GM12878 (cell line): ENCODE results near the gene PIK3R3. TPM values are rescaled to one million over a fixed set of nuclear protein-coding genes. Genes with fewer than 3 reads are reported as not detected.

Experiments used
- ATAC-seq: fragments of 200-7000 bp; cut with Tn5 transposase; 3 replicates; pipeline ENCODE4 v1.9.1; 2020; ENCODE audit warnings: mild to moderate bottlenecking, moderate library complexity
- BruUV-seq: library from RNA; stranded (reverse); fragments of 400-500 nt; replicated peaks from 2 replicates; lab custom pipeline; 2021; lab: Mats Ljungman, UMichigan
- CTCF ChIA-PET: fragments of 300-600 bp; sonication (Branson Sonifier 250); formaldehyde crosslinking; extraction: SDS; loops from one replicate; lab custom pipeline; 2021; ENCODE audit warnings: inconsistent platforms; lab: Yijun Ruan, JAX
- POLR2A ChIA-PET: fragments of 350-600 bp; formaldehyde crosslinking; extraction: SDS; loops from one replicate; lab custom pipeline; 2021; ENCODE audit warnings: inconsistent platforms; lab: Charles Lee
- RAD21 ChIA-PET: fragments of 300-600 bp; sonication (Branson Sonifier 250); formaldehyde crosslinking; loops from one replicate; lab custom pipeline; 2023; ENCODE audit warnings: antibody characterized with exemption; ENCODE audit not compliant: unreplicated experiment; lab: Charles Lee
- SMC1A ChIA-PET: fragments of 300-600 bp; sonication (Branson Sonifier 250); formaldehyde crosslinking; loops from one replicate; lab custom pipeline; 2023; ENCODE audit not compliant: unreplicated experiment, uncharacterized antibody; lab: Charles Lee
- DNase-seq: peaks from one replicate; pipeline ENCODE4 v3.0.0-alpha.2; 2011; ENCODE audit warnings: low read depth, low spot score
- FAIRE-seq: peaks from 3 replicates; lab custom pipeline; 2011; peaks lifted over from hg19 to GRCh38; lab: Jason Lieb, UNC
- H2AFZ ChIP-seq: 2 replicates; pipeline ENCODE4 v1.6.0; 2011; ENCODE audit warnings: low read depth, low read length, control low read depth; ENCODE audit not compliant: control insufficient read depth
- H3K27ac ChIP-seq: 2 replicates; pipeline ENCODE4 v1.5.1; 2011; ENCODE audit warnings: control low read depth; ENCODE audit not compliant: control insufficient read depth, insufficient read depth
- H3K27me3 ChIP-seq, 2 experiments: replicated peaks in 1 of 2; 2 replicates each; pipeline versions ENCODE4 v1.6.0 to v1.6.1; 2011; ENCODE audit warnings: low read length in 1 of 2; ENCODE audit not compliant: control insufficient read depth in 2 of 2, insufficient read depth in 2 of 2
- H3K36me3 ChIP-seq, 2 experiments: 2 replicates each; pipeline ENCODE4 v1.5.1; 2011; ENCODE audit warnings: low read length in 1 of 2; ENCODE audit not compliant: control insufficient read depth in 2 of 2, insufficient read depth in 2 of 2
- H3K4me1 ChIP-seq: 2 replicates; pipeline ENCODE4 v1.6.1; 2011; ENCODE audit warnings: mild to moderate bottlenecking, low read length, moderate library complexity, mixed read lengths; ENCODE audit not compliant: control insufficient read depth, insufficient read depth
- H3K4me2 ChIP-seq: 2 replicates; pipeline ENCODE4 v1.6.0; 2011; ENCODE audit warnings: control low read depth; ENCODE audit not compliant: control insufficient read depth, insufficient read depth
- H3K4me3 ChIP-seq: fragments of 200-600 bp; sonication (generic); 2 replicates; pipeline ENCODE4 v1.5.1; 2016
- H3K79me2 ChIP-seq: 2 replicates; pipeline ENCODE4 v1.6.0; 2011; ENCODE audit warnings: low read length; ENCODE audit not compliant: control insufficient read depth, insufficient read depth
- H3K9ac ChIP-seq: 2 replicates; pipeline ENCODE4 v1.8.0; 2011; ENCODE audit warnings: low read length, control low read depth, mixed read lengths; ENCODE audit not compliant: control insufficient read depth, insufficient read depth
- H3K9me3 ChIP-seq: replicated peaks from 3 replicates; pipeline ENCODE4 v1.5.1; 2011; ENCODE audit warnings: mild to moderate bottlenecking, low read length; ENCODE audit not compliant: control insufficient read depth, insufficient read depth
- H4K20me1 ChIP-seq: 2 replicates; pipeline ENCODE4 v1.6.0; 2011; ENCODE audit not compliant: control insufficient read depth, insufficient read depth
- BACH1 ChIP-seq: fragments of 450-650 bp; IDR thresholded peaks from 2 replicates; pipeline ENCODE4 v1.6.1; 2017; ENCODE audit warnings: mild to moderate bottlenecking, borderline replicate concordance
- BCLAF1 ChIP-seq: fragments of 450-650 bp; IDR thresholded peaks from 2 replicates; pipeline ENCODE4 v1.6.1; 2017; ENCODE audit warnings: antibody characterized with exemption, mild to moderate bottlenecking, moderate library complexity
- CBX5 ChIP-seq: sonication (generic); IDR thresholded peaks from 2 replicates; pipeline ENCODE4 v1.6.1; 2016; ENCODE audit warnings: low read depth, moderate library complexity, mild to moderate bottlenecking, inconsistent platforms
- CTCF ChIP-seq, 3 experiments: IDR thresholded peaks in 2 of 3; conservative IDR thresholded peaks in 1 of 3; 2 replicates each; pipeline ENCODE4 v1.5.1; 2011; ENCODE audit warnings: low read depth in 3 of 3, low read length in 3 of 3, mild to moderate bottlenecking in 3 of 3, control low read depth in 2 of 3, moderate library complexity in 2 of 3, inconsistent platforms in 1 of 3, mixed read lengths in 1 of 3; ENCODE audit not compliant: control insufficient read depth in 2 of 3, insufficient read depth in 1 of 3; ENCODE audit errors: extremely low read depth in 1 of 3
- GABPA ChIP-seq: IDR thresholded peaks from 2 replicates; pipeline ENCODE4 v1.6.1; 2014; ENCODE audit warnings: antibody characterized with exemption, low read depth, mild to moderate bottlenecking, inconsistent platforms
- HCFC1 ChIP-seq: fragments of 150-350 bp; IDR thresholded peaks from 2 replicates; pipeline ENCODE4 v1.6.1; 2014; ENCODE audit warnings: low read length
- IKZF1 ChIP-seq: fragments of 450-650 bp; conservative IDR thresholded peaks from 2 replicates; pipeline ENCODE4 v1.6.1; 2017; ENCODE audit warnings: antibody characterized with exemption, mild to moderate bottlenecking
- IRF3 ChIP-seq: fragments of 450-650 bp; IDR thresholded peaks from 2 replicates; pipeline ENCODE4 v1.6.1; 2014; ENCODE audit warnings: mild to moderate bottlenecking
- MTA2 ChIP-seq: fragments of 450-650 bp; IDR thresholded peaks from 2 replicates; pipeline ENCODE4 v1.6.1; 2016; ENCODE audit warnings: low read depth, mild to moderate bottlenecking, moderate library complexity
- NR2F1 ChIP-seq: fragments of 450-650 bp; conservative IDR thresholded peaks from 2 replicates; pipeline ENCODE4 v1.6.1; 2017; ENCODE audit warnings: mild to moderate bottlenecking
- RFX5 ChIP-seq: IDR thresholded peaks from 2 replicates; pipeline ENCODE4 v1.6.1; 2011; ENCODE audit warnings: low read depth, low read length, improper control_type of control experiment
- TBL1XR1 ChIP-seq: IDR thresholded peaks from 2 replicates; pipeline ENCODE4 v1.6.1; 2012; ENCODE audit warnings: low read depth, low read length, improper control_type of control experiment
- ZBTB11 ChIP-seq: fragments of 450-650 bp; formaldehyde crosslinking; IDR thresholded peaks from 2 replicates; pipeline ENCODE4 v1.5.0; 2022; ENCODE audit warnings: mild to moderate bottlenecking, missing genetic modification characterization
- WGBS: methylation state at CpG from one replicate; pipeline ENCODE4 v1.1.6; 2016; ENCODE audit warnings: low lambda C conversion rate; ENCODE audit not compliant: insufficient replicate concordance, insufficient coverage; ENCODE audit errors: missing lambda C conversion rate; 5-methylcytosine and 5-hydroxymethylcytosine counted together
- in situ Hi-C: fragments of 300-500 bp; cut with MboI; formaldehyde crosslinking; loops from 9 replicates; pipeline ENCODE4 v1.14.3; 2018; ENCODE audit warnings: mixed read lengths
- intact Hi-C: fragments of 100-400 bp; cut with micrococcal nuclease; formaldehyde crosslinking; loops from one replicate; pipeline ENCODE4 v1.14.2; 2022; ENCODE audit not compliant: unreplicated experiment
- polyA plus RNA-seq, 11 experiments: library from polyadenylated mRNA; depleted of rRNA in 4 of 11; unstranded in 6 of 11; stranded (reverse) in 5 of 11; fragments of >200 nt; fragmentation: Nextera tagmentation in 4 of 11; fragmentation: Illumina TruSeq in 1 of 11; extraction: Ambion mirVana in 4 of 11; extraction: Trizol in 1 of 11; gene quantifications; 1 replicate in 1 of 11; 2 replicates in 10 of 11; pipeline versions ENCODE4 v1.2.1 to v1.2.3, GENCODE V29; 2011 to 2016; ENCODE audit warnings: inconsistent platforms in 2 of 11, missing spikeins in 2 of 11, low read depth in 1 of 11
- total RNA-seq, 4 experiments: library from RNA; depleted of rRNA in 3 of 4; stranded (reverse); fragments of >200 nt in 3 of 4; fragmentation: Illumina TruSeq in 1 of 4; extraction: Trizol in 1 of 4; gene quantifications; 2 replicates each; pipeline versions ENCODE4 v1.2.1 to v1.2.3, GENCODE V29; 2013 to 2021

Gene PIK3R3
- total and polyA plus RNA-seq, 10 of the 15 experiments (the other 5 are each of a cell fraction or from before 2014, with no cell fraction given): 4.8 to 27.0 (median 19.8) TPM

- Histone ChIP-seq H3K4me1 (peaks cover 27% of the 10 kb centered on the region), H3K36me3 (no peaks in the 10 kb centered on the region), H3K27me3 (no peaks in the 10 kb centered on the region), H3K4me2 (no peak overlapping the region), H4K20me1 (no peaks in the 10 kb centered on the region), H3K27ac (no peak overlapping the region), H3K9me3 (no peaks in the 10 kb centered on the region), H3K4me3 (no peak overlapping the region), H3K79me2 (no peaks in the 10 kb centered on the region), H2AFZ (no peak overlapping the region), H3K9ac (no peak overlapping the region)
- SMC1A ChIA-PET: interaction anchor here (0.9 to 6.1 kb wide), 11 partner anchors 17 to 154 kb away, joined by 3 to 52 read pairs (median 4); partner anchors contain the start of gene POMGNT1
- RAD21 ChIA-PET: interaction anchor here (0.9 to 4.8 kb wide), 15 partner anchors 17 to 147 kb away, joined by 3 to 63 read pairs (median 3); partner anchors contain the start of genes POMGNT1 and RAD54L
- in situ Hi-C loops: no loop called here
- CTCF ChIA-PET: interaction anchor here (0.6 to 17.5 kb wide), 21 partner anchors 9 to 144 kb away, joined by 3 to 293 read pairs (median 4); partner anchors contain the start of genes PIK3R3 and POMGNT1
- FAIRE-seq (no peak), DNase-seq (no peak), ATAC-seq (no peak)
- BruUV-seq: no TSS peak
- intact Hi-C loops: loop anchor here (10.0 kb wide), 1 partner anchor 497 kb away; the partner anchor contains the start of genes GPBP1L1 and TMEM69
- POLR2A ChIA-PET: interaction anchor here (0.5 to 1.3 kb wide), 5 partner anchors 48 to 143 kb away, joined by 3 read pairs; partner anchors contain the start of gene PIK3R3
- WGBS: 51% methylated on average over 10 of the region's 10 CpGs
- no peak for TF ChIP-seq RFX5
- no peak for TF ChIP-seq IRF3
- no peak for TF ChIP-seq CBX5
- TF ChIP-seq MTA2: no peak
- TF ChIP-seq BCLAF1: no peak
- TF ChIP-seq TBL1XR1: no peak
- no peak for TF ChIP-seq BACH1
- TF ChIP-seq ZBTB11 (CRISPR knock-in tag): no peak
- TF ChIP-seq GABPA: no peak
- TF ChIP-seq IKZF1: no peak
- TF ChIP-seq HCFC1: no peak
- TF ChIP-seq NR2F1: no peak
- no peak for TF ChIP-seq CTCF (IDR thresholded peaks at IDR 0.05 in 2 of 3, conservative IDR thresholded peaks at IDR 0.05 in 1 of 3; ENCODE audit: control insufficient read depth in 2 of 3, extremely low read depth in 1 of 3, insufficient read depth in 1 of 3, low read depth in 3 of 3, low read length in 3 of 3)
Observed at GRCh38 chr1:46181343-46182260, 49.2 kb upstream of the PIK3R3 start.
